Spleen (tissue), 11 donors: ENCODE measurements around the gene RNF111. TPM values are rescaled to one million over a fixed set of nuclear protein-coding genes. Genes with fewer than 3 reads are reported as not detected.

Experiments used
- DNase-seq: peaks from one replicate; pipeline ENCODE4 v3.0.0-alpha.2; 2020
- H3K27ac ChIP-seq, 8 donors: fragments of 200-600 bp; sonication (generic) in 7 of 8; 1 replicate in 4 of 8; 2 replicates in 4 of 8; pipeline versions ENCODE4 v1.5.0 to v1.8.0; 2016 to 2021; ENCODE audit warnings: inconsistent platforms in 4 of 8, mild to moderate bottlenecking in 4 of 8, moderate library complexity in 1 of 8
- H3K27me3 ChIP-seq, 7 donors: fragments of 200-600 bp; sonication (generic) in 6 of 7; replicated peaks in 1 of 7; 1 replicate in 4 of 7; 2 replicates in 3 of 7; pipeline versions ENCODE4 v1.5.0 to v1.8.0; 2016 to 2021; ENCODE audit warnings: inconsistent platforms in 3 of 7, mild to moderate bottlenecking in 1 of 7
- H3K36me3 ChIP-seq, 6 donors: fragments of 200-600 bp; sonication (generic) in 5 of 6; 1 replicate in 4 of 6; 2 replicates in 2 of 6; pipeline versions ENCODE4 v1.5.0 to v1.8.0; 2016 to 2021; ENCODE audit warnings: inconsistent platforms in 2 of 6
- H3K4me1 ChIP-seq, 6 donors: fragments of 200-600 bp; sonication (generic) in 5 of 6; 1 replicate in 3 of 6; 2 replicates in 3 of 6; pipeline versions ENCODE4 v1.5.0 to v1.8.0; 2016 to 2021; ENCODE audit warnings: inconsistent platforms in 3 of 6
- H3K4me3 ChIP-seq, 8 donors: fragments of 200-600 bp; sonication (generic) in 7 of 8; 1 replicate in 4 of 8; 2 replicates in 4 of 8; pipeline versions ENCODE4 v1.5.0 to v1.8.0; 2016 to 2021; ENCODE audit warnings: inconsistent platforms in 4 of 8, mild to moderate bottlenecking in 4 of 8, moderate library complexity in 2 of 8
- H3K9me3 ChIP-seq, 8 donors: fragments of 200-600 bp; sonication (generic) in 7 of 8; 1 replicate in 4 of 8; 2 replicates in 4 of 8; pipeline versions ENCODE4 v1.5.0 to v1.8.0; 2016 to 2021; ENCODE audit warnings: inconsistent platforms in 4 of 8
- CTCF ChIP-seq, 11 experiments: fragments of 200-600 bp in 7 of 11; fragments of 450-650 bp in 4 of 11; sonication (generic) in 4 of 11; IDR thresholded peaks in 8 of 11; conservative IDR thresholded peaks in 3 of 11; 1 replicate in 7 of 11; 2 replicates in 4 of 11; pipeline versions ENCODE4 v1.4.0 to v1.8.0; 2016 to 2021; ENCODE audit warnings: antibody characterized with exemption in 11 of 11, inconsistent platforms in 4 of 11, mild to moderate bottlenecking in 1 of 11
- POLR2A ChIP-seq, 3 donors: fragments of 450-650 bp; IDR thresholded peaks; one replicate each; pipeline ENCODE4 v1.5.1; 2017; ENCODE audit warnings: antibody characterized with exemption in 3 of 3, mild to moderate bottlenecking in 1 of 3
- POLR2AphosphoS5 ChIP-seq, 3 donors: sonication (generic); formaldehyde crosslinking; IDR thresholded peaks; one replicate each; pipeline ENCODE4 v1.5.1; 2017; ENCODE audit warnings: antibody characterized with exemption in 3 of 3
- WGBS, 5 donors: extraction: QIAGEN DNeasy Blood & Tissue Kit in 3 of 5; methylation state at CpG; one replicate each; pipeline versions ENCODE4 v1.1.5 to v1.1.7; 2013 to 2018; 5-methylcytosine and 5-hydroxymethylcytosine counted together
- intact Hi-C: fragments of 100-400 bp; cut with DNase I; formaldehyde crosslinking; loops from one replicate; pipeline ENCODE4 v1.15.0; 2023; ENCODE audit warnings: low total_unique reads
- polyA plus RNA-seq, 3 donors: library from polyadenylated mRNA; stranded (reverse); fragments of 200-250 nt; gene quantifications; one replicate each; pipeline ENCODE4 v1.2.1, GENCODE V29; 2013
- total RNA-seq, 7 donors: library from RNA; depleted of rRNA in 3 of 7; stranded (reverse); fragments of >200 nt in 3 of 7; fragmentation: NEBNext Ultra II Directional in 4 of 7; extraction: Animal tissue kit (Norgen Biotek cat#: 25700) in 4 of 7; gene quantifications; one replicate each; pipeline versions ENCODE4 v1.1.0 to v1.2.1, GENCODE V29; 2016 to 2021
- donor health status: healthy with polysubstance abuse.
- donor health status: DM: no; HTN: no; CAD: no; lungs with moderate emphysema.
- donor health status: DM: no; HTN: no; CAD: no.
- donor health status: Bipolar disorder and iron deficiency.
- donor health status: healthy.
- donor health status: DM: no; HTN: no; CAD: no.
- donor health status: DM: yes; HTN: yes; CAD: no.

The RNF111 gene
- total and polyA plus RNA-seq, 10 donors: 10.5 to 68.2 (median 41.1) TPM

- TF ChIP-seq POLR2AphosphoS5 (IDR thresholded peaks at IDR 0.05): no peak
- peak; percentile 53 to 84 (median 75) for TF ChIP-seq CTCF (IDR thresholded peaks at IDR 0.05 in 8 of 11, conservative IDR thresholded peaks at IDR 0.05 in 3 of 11)
- intact Hi-C loops: no loop called here
- 21 to 28% (median 23%) methylated on average over 8 of the region's 8 CpGs for WGBS, 5 donors
- Histone ChIP-seq H3K27ac (no peak overlapping the region), H3K4me3 (no peak overlapping the region), H3K9me3 (no peaks in the 10 kb centered on the region), H3K4me1 (peaks cover 0 to 8% (median 3%) of the 10 kb centered on the region in 6 donors), H3K36me3 (no peaks in the 10 kb centered on the region), H3K27me3 (no peaks in the 10 kb centered on the region)
- DNase-seq: no peak
These were observed 30.1 kb upstream of the RNF111 start for GRCh38 chr15:58957101-58957973.

GRCh38 chr15:58958811-58959210, 28.7 kb upstream of the RNF111 start:
- no peak for DNase-seq
- H3K9me3 ChIP-seq: no peaks in the 10 kb centered on the region
- H3K27me3 ChIP-seq: no peaks in the 10 kb centered on the region
- no peak for TF ChIP-seq CTCF (IDR thresholded peaks at IDR 0.05 in 8 of 11, conservative IDR thresholded peaks at IDR 0.05 in 3 of 11)
- no peak for TF ChIP-seq POLR2AphosphoS5 (IDR thresholded peaks at IDR 0.05)
- TF ChIP-seq POLR2A (IDR thresholded peaks at IDR 0.05): no peak
- 90 to 95% (median 91%) methylated on average over 4 of the region's 4 CpGs for WGBS, 5 donors
- H3K4me1 ChIP-seq: peaks cover 0 to 8% (median 3%) of the 10 kb centered on the region in 6 donors
- H3K36me3 ChIP-seq: no peaks in the 10 kb centered on the region
- no peak overlapping the region for H3K4me3 ChIP-seq
- no peak overlapping the region for H3K27ac ChIP-seq
- intact Hi-C loops: no loop called here

GRCh38 chr15:58962136-58962535, 25.3 kb upstream of the RNF111 start:
- no peak overlapping the region for H3K4me3 ChIP-seq
- H3K4me1 ChIP-seq: peaks cover 0 to 7% (median 3%) of the 10 kb centered on the region in 6 donors
- H3K27me3 ChIP-seq: no peaks in the 10 kb centered on the region
- H3K9me3 ChIP-seq: no peaks in the 10 kb centered on the region
- H3K27ac ChIP-seq: no peak overlapping the region
- intact Hi-C loops: no loop called here
- 71 to 96% (median 85%) methylated on average over 1 of the region's 1 CpG for WGBS, 5 donors
- no peaks in the 10 kb centered on the region for H3K36me3 ChIP-seq
- no peak for DNase-seq
- TF ChIP-seq POLR2A (IDR thresholded peaks at IDR 0.05) (no peak), POLR2AphosphoS5 (IDR thresholded peaks at IDR 0.05) (no peak), CTCF (IDR thresholded peaks at IDR 0.05 in 8 of 11, conservative IDR thresholded peaks at IDR 0.05 in 3 of 11) (no peak)
